Smooth muscle cell (in vitro differentiated cells): ENCODE data around the gene POLR3G. TPM values are rescaled to one million over a fixed set of nuclear protein-coding genes. Genes with fewer than 3 reads are reported as not detected.
A peak's percentile ranks its signal among the peaks of the same experiment; 100 is the strongest.

Experiments used
- DNase-seq: peaks from one replicate; lab custom pipeline; 2025; ENCODE audit not compliant: unreplicated experiment; lab: John Stamatoyannopoulos, UW
- H2AFZ ChIP-seq: fragments of 200-600 bp; sonication (generic); 2 replicates; pipeline ENCODE4 v1.6.0; 2016; ENCODE audit warnings: antibody characterized with exemption, low read depth, mild to moderate bottlenecking
- H3F3A ChIP-seq: fragments of 200-600 bp; sonication (generic); 2 replicates; pipeline ENCODE4 v1.6.0; 2017; ENCODE audit warnings: antibody characterized with exemption, low read depth
- H3K27ac ChIP-seq: fragments of 200-600 bp; sonication (generic); 2 replicates; pipeline ENCODE4 v1.5.1; 2016; ENCODE audit warnings: low read depth, mild to moderate bottlenecking
- H3K27me3 ChIP-seq: fragments of 200-600 bp; sonication (generic); 2 replicates; pipeline ENCODE4 v1.6.1; 2016; ENCODE audit warnings: low read depth, mild to moderate bottlenecking
- H3K36me3 ChIP-seq: fragments of 200-600 bp; sonication (generic); 2 replicates; pipeline ENCODE4 v1.5.1; 2016; ENCODE audit warnings: low read depth
- H3K4me1 ChIP-seq: fragments of 200-600 bp; sonication (generic); 2 replicates; pipeline ENCODE4 v1.5.1; 2016; ENCODE audit warnings: low read depth
- H3K4me2 ChIP-seq: fragments of 200-600 bp; sonication (generic); 2 replicates; pipeline ENCODE4 v1.6.0; 2016; ENCODE audit warnings: mild to moderate bottlenecking
- H3K4me3 ChIP-seq: fragments of 200-600 bp; sonication (generic); 2 replicates; pipeline ENCODE4 v1.5.1; 2016; ENCODE audit warnings: mild to moderate bottlenecking
- H3K79me2 ChIP-seq: fragments of 200-600 bp; sonication (generic); 2 replicates; pipeline ENCODE4 v1.6.0; 2016; ENCODE audit warnings: low read depth, mild to moderate bottlenecking
- H3K9ac ChIP-seq: fragments of 200-600 bp; sonication (generic); 2 replicates; pipeline ENCODE4 v1.6.0; 2016; ENCODE audit warnings: low read depth
- H3K9me3 ChIP-seq: fragments of 200-600 bp; sonication (generic); replicated peaks from 2 replicates; pipeline ENCODE4 v1.5.1; 2016; ENCODE audit warnings: low read depth
- H4K20me1 ChIP-seq: fragments of 200-600 bp; sonication (generic); 2 replicates; pipeline ENCODE4 v1.6.0; 2016; ENCODE audit warnings: low read depth
- CTCF ChIP-seq: fragments of 200-600 bp; sonication (generic); IDR thresholded peaks from 2 replicates; pipeline ENCODE4 v1.5.1; 2017; ENCODE audit warnings: borderline replicate concordance, mild to moderate bottlenecking, antibody characterized with exemption; ENCODE audit not compliant: insufficient read depth, poor library complexity, severe bottlenecking
- WGBS: methylation state at CpG from one replicate; pipeline ENCODE4 v1.1.7; 2016; ENCODE audit warnings: low lambda C conversion rate; 5-methylcytosine and 5-hydroxymethylcytosine counted together
- polyA plus RNA-seq: library from polyadenylated mRNA; unstranded; fragments of >200 nt; fragmentation: Nextera tagmentation; extraction: Ambion mirVana; gene quantifications from 2 replicates; pipeline ENCODE4 v1.2.1, GENCODE V29; 2016
- total RNA-seq: library from RNA; depleted of rRNA; stranded (reverse); fragments of >200 nt; gene quantifications from 2 replicates; pipeline ENCODE4 v1.2.3, GENCODE V29; 2014

The POLR3G gene
- total and polyA plus RNA-seq, 2 experiments from 2014 or later = 1.6 to 2.3 TPM

DNA sequence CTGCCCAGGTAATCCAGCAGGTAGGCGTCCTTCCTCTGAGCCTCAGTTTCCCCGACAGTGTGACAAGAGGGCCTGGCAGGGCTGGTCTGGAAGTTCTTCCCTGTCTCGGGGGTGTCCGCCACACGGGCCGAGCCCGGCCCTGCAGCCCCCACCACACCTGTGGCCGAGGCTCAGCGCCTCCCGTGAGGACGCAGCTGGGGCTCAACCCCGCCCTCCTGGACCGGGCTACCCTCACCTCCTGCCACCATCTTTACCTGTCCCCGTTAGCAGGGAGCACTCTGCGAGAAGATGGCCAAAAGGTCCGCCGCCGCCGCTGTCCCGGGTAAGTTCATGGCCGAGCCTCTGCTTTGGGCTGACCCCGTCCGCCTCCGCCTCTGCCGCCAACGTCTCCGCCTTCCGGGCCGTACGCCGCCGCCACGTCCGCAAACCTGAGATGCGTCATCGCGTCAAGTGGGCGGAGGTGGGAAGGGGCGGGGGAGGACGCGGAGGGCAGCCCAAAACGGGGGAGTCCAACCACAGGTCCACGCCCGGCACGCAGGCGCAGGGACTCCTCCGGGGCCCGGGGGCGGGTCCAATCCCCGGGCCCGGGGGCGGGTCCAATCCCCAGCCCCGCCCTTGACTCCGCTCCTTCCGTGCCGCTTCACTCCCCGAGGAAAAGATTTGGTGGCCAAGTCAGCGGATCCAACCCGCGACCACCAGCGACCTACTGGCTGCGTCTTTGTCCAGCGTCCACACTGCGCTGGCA is 54.7 kb downstream of the POLR3G start, which contains the start of gene LYSMD3:
LYSMD3 (minus strand) TSS at position 391 of the 745 bp plus-strand sequence. CDS start 4,295 bp downstream, outside the sequence.
- peak within 1 kb of the TSS; percentile 85 for H3K27ac ChIP-seq
- WGBS = 1% methylated on average over 41 of the region's 64 CpGs
- H2AFZ ChIP-seq = peak within 1 kb of the TSS; percentile 99

GRCh38 chr5:90529939-90530677 is 55.4 kb downstream of the POLR3G start:
- peak; percentile 55 for TF ChIP-seq CTCF
- WGBS = 8% methylated on average over 13 of the region's 13 CpGs

More for the DNA sequence above, 54.7 kb downstream of the POLR3G start, which contains the start of gene LYSMD3:
- DNase-seq = peak; percentile 89
- no peaks in the 10 kb centered on the region for H3K27me3 ChIP-seq
- H3K4me1 ChIP-seq = peaks cover 13% of the 10 kb centered on the region
- no peak for TF ChIP-seq CTCF
- peak within 1 kb of the TSS; percentile 97 for H3K9ac ChIP-seq
- H3F3A ChIP-seq = no peaks in the 10 kb centered on the region
- H3K36me3 ChIP-seq = no peaks in the 10 kb centered on the region
- peaks cover 34% of the 10 kb centered on the region for H3K79me2 ChIP-seq
- H3K4me3 ChIP-seq = peak within 1 kb of the TSS; percentile 91
- no peaks in the 10 kb centered on the region for H3K9me3 ChIP-seq
- peaks cover 23% of the 10 kb centered on the region for H4K20me1 ChIP-seq
- H3K4me2 ChIP-seq = peak within 1 kb of the TSS; percentile 89

GRCh38 chr5:90530736-90531487 is 56.2 kb downstream of the POLR3G start:
- peak overlapping the region; percentile 91 for H3K4me3 ChIP-seq
- no peak for TF ChIP-seq CTCF
- 76% methylated on average over 9 of the region's 9 CpGs for WGBS

More at GRCh38 chr5:90529939-90530677, 55.4 kb downstream of the POLR3G start:
- Histone ChIP-seq H3K4me1 (peaks cover 13% of the 10 kb centered on the region), H3K36me3 (no peaks in the 10 kb centered on the region), H3K4me3 (peak overlapping the region; percentile 91), H3K79me2 (peaks cover 34% of the 10 kb centered on the region), H3K27ac (peak overlapping the region; percentile 85), H3K4me2 (peak overlapping the region; percentile 89), H2AFZ (peak overlapping the region; percentile 99), H3F3A (no peaks in the 10 kb centered on the region), H4K20me1 (peaks cover 19% of the 10 kb centered on the region), H3K27me3 (no peaks in the 10 kb centered on the region), H3K9me3 (no peaks in the 10 kb centered on the region), H3K9ac (peak overlapping the region; percentile 97)
- DNase-seq = no peak

More at GRCh38 chr5:90530736-90531487, 56.2 kb downstream of the POLR3G start:
- DNase-seq = no peak
- Histone ChIP-seq H3K4me1 (peaks cover 13% of the 10 kb centered on the region), H4K20me1 (peaks cover 12% of the 10 kb centered on the region), H3F3A (no peaks in the 10 kb centered on the region), H3K79me2 (peaks cover 34% of the 10 kb centered on the region), H2AFZ (no peak overlapping the region), H3K4me2 (peak overlapping the region; percentile 89), H3K9ac (no peak overlapping the region), H3K27ac (no peak overlapping the region), H3K27me3 (no peaks in the 10 kb centered on the region), H3K9me3 (no peaks in the 10 kb centered on the region), H3K36me3 (no peaks in the 10 kb centered on the region)
